Heart left ventricle (tissue), 13 donors: Measurements from ENCODE around the gene PTRH1.

Source experiments
- CTCF ChIP-seq, 12 donors: fragments of 200-600 bp; sonication (generic) in 4 of 12; IDR thresholded peaks; one replicate each; pipeline versions ENCODE4 v1.5.0 to v1.8.0; 2018 to 2022; ENCODE audit warnings: antibody characterized with exemption in 12 of 12, mild to moderate bottlenecking in 5 of 12
- POLR2A ChIP-seq, 2 donors: fragments of 450-650 bp; IDR thresholded peaks; one replicate each; pipeline ENCODE4 v1.6.1; 2017; ENCODE audit warnings: antibody characterized with exemption in 2 of 2, mild to moderate bottlenecking in 2 of 2, moderate library complexity in 2 of 2
- donor health status: ischemic (EF 13 %, LVEDD 7.1; RV severe dilation, severe dysfunction).
- donor health status: DM: no; HTN: yes; CAD: no.
- donor health status: DM: no; HTN: no; CAD: no.
- donor health status: ischemic (EF 25% LVEDD 6.9; RV normal size, moderate dysfunction).
- donor health status: ischemic (EF 25% LVEDD 5.7; RV mildly dilated, moderate dysfunction).
- donor health status: ischemic (EF 35%, LVEDD 5.7; RV mildly dilated, moderate dysfunction).
- donor health status: nonischemic (EF 11% LVEDD 7.7; RV severe dilation, severe dysfunction).
- donor health status: DM: yes; HTN: yes; CAD: no.
- donor health status: PGD.
- donor health status: ischemic (EF 29% LVEDD 5.4; RV normal size, mild dysfunction).
- donor health status: nonischemic (EF 23%, LVEDD 6.1; RV moderate dilation, normal function).

GRCh38 chr9:127664324-127664677 lies 51.2 kb downstream of the PTRH1 start:
- TF ChIP-seq POLR2A (IDR thresholded peaks at IDR 0.05) (no peak), CTCF (IDR thresholded peaks at IDR 0.05) (no peak)
